Neutrophil (primary cell): Measurements from ENCODE around the gene AQP6.

Experiments used
- H3K27ac ChIP-seq: fragments of 200-600 bp; sonication (generic); 2 replicates; pipeline ENCODE4 v1.5.1; 2016; ENCODE audit warnings: mild to moderate bottlenecking, moderate library complexity
- H3K27me3 ChIP-seq: fragments of 200-600 bp; sonication (generic); 2 replicates; pipeline ENCODE4 v1.6.0; 2016; ENCODE audit warnings: mild to moderate bottlenecking
- H3K36me3 ChIP-seq: fragments of 200-600 bp; sonication (generic); 2 replicates; pipeline ENCODE4 v1.5.1; 2017
- H3K4me1 ChIP-seq, 2 experiments: fragments of 200-600 bp in 1 of 2; sonication (generic) in 1 of 2; 1 replicate in 1 of 2; 2 replicates in 1 of 2; pipeline versions ENCODE4 v1.5.1 to v1.6.1; 2013 to 2016; ENCODE audit warnings: low read depth in 1 of 2, low read length in 1 of 2, mild to moderate bottlenecking in 1 of 2, moderate library complexity in 1 of 2; ENCODE audit not compliant: control insufficient read depth in 1 of 2, insufficient read depth in 1 of 2
- H3K4me3 ChIP-seq, 2 experiments: fragments of 200-600 bp in 1 of 2; sonication (generic) in 1 of 2; 1 replicate in 1 of 2; 2 replicates in 1 of 2; pipeline ENCODE4 v1.5.1; 2013 to 2016; ENCODE audit warnings: low read depth in 1 of 2, low read length in 1 of 2, mild to moderate bottlenecking in 1 of 2, moderate library complexity in 1 of 2
- H3K9me3 ChIP-seq: fragments of 200-600 bp; sonication (generic); 2 replicates; pipeline ENCODE4 v1.5.1; 2016
- TF ChIP-seq, protein P1 (sequence below): fragments of 200-600 bp; sonication (generic); IDR thresholded peaks from 2 replicates; pipeline ENCODE4 v1.5.1; 2016; ENCODE audit warnings: antibody characterized with exemption

Gene AQP6

DNA sequence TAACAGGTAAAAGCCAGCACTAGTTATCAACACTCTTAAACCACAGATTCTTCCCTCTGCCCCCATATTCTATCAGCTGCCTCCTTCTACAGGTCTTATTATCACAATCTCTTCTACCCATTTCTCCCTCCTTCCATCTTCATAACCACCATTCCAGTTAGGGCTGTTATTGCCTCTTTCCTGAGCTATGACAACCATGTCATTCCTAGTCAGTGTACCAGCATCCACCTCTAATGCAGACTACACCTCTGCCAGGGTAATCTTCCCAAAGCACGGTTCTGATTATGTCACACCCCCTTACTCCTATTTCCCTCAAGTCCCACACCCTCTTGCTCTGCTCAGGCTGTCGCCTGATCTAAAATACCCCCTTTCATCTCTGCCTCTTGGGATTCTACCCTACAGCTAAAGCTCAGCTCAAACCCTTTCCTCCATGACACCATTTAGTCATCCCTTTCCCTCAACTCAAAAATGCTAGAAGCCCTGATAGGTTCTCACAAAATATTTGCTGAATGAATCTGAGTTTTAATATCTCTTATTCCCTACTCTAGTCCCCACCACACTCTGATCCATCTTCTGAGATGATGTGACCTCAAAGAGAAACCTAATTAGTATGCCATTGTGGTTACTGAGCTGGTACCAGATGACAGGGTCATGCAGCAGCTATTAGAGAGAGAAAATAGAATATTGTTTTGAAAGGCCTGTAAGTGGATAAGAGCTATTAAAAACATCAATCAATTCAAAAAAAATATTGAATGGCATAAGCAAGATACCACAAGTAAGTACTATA is 40.8 kb downstream of the AQP6 start:
- Histone ChIP-seq H3K9me3 (no peaks in the 10 kb centered on the region), H3K27ac (no peak overlapping the region)

GRCh38 chr12:50014342-50014741 is 41.6 kb downstream of the AQP6 start:
- Histone ChIP-seq H3K27ac (no peak overlapping the region), H3K36me3 (peaks cover 7% of the 10 kb centered on the region), H3K27me3 (no peaks in the 10 kb centered on the region), H3K9me3 (no peaks in the 10 kb centered on the region), H3K4me3 (no peak overlapping the region), H3K4me1 (peaks cover 3 to 8% of the 10 kb centered on the region in 2 experiments)
- TF ChIP-seq, protein P1, sequence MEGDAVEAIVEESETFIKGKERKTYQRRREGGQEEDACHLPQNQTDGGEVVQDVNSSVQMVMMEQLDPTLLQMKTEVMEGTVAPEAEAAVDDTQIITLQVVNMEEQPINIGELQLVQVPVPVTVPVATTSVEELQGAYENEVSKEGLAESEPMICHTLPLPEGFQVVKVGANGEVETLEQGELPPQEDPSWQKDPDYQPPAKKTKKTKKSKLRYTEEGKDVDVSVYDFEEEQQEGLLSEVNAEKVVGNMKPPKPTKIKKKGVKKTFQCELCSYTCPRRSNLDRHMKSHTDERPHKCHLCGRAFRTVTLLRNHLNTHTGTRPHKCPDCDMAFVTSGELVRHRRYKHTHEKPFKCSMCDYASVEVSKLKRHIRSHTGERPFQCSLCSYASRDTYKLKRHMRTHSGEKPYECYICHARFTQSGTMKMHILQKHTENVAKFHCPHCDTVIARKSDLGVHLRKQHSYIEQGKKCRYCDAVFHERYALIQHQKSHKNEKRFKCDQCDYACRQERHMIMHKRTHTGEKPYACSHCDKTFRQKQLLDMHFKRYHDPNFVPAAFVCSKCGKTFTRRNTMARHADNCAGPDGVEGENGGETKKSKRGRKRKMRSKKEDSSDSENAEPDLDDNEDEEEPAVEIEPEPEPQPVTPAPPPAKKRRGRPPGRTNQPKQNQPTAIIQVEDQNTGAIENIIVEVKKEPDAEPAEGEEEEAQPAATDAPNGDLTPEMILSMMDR: no peak

More for the DNA sequence above, 40.8 kb downstream of the AQP6 start:
- Histone ChIP-seq H3K4me1 (peaks cover 3 to 8% of the 10 kb centered on the region in 2 experiments), H3K4me3 (no peak overlapping the region), H3K27me3 (no peaks in the 10 kb centered on the region), H3K36me3 (peaks cover 7% of the 10 kb centered on the region)
- TF ChIP-seq, protein P1: no peak

- H3K36me3 ChIP-seq: peaks cover 7% of the 10 kb centered on the region
- H3K9me3 ChIP-seq: no peaks in the 10 kb centered on the region
- H3K27ac ChIP-seq: peak overlapping the region; percentile 48
- no peak overlapping the region for H3K4me3 ChIP-seq
- peaks cover 3 to 8% of the 10 kb centered on the region in 2 experiments for H3K4me1 ChIP-seq
- TF ChIP-seq, protein P1: no peak
- H3K27me3 ChIP-seq: no peaks in the 10 kb centered on the region
These were observed 44.0 kb downstream of the AQP6 start for GRCh38 chr12:50016501-50017475.

- Histone ChIP-seq H3K27ac (peak overlapping the region; percentile 48), H3K27me3 (no peaks in the 10 kb centered on the region), H3K9me3 (no peaks in the 10 kb centered on the region), H3K36me3 (peaks cover 7% of the 10 kb centered on the region), H3K4me1 (peaks cover 3 to 8% of the 10 kb centered on the region in 2 experiments), H3K4me3 (no peak overlapping the region)
- TF ChIP-seq, protein P1: no peak
These were observed 44.9 kb downstream of the AQP6 start for GRCh38 chr12:50017641-50018040.

GRCh38 chr12:50018154-50018553 is 45.4 kb downstream of the AQP6 start:
- no peaks in the 10 kb centered on the region for H3K9me3 ChIP-seq

More at GRCh38 chr12:50018154-50018553, 45.4 kb downstream of the AQP6 start:
- no peak overlapping the region for H3K4me3 ChIP-seq
- peaks cover 7% of the 10 kb centered on the region for H3K36me3 ChIP-seq
- H3K4me1 ChIP-seq: peaks cover 3 to 8% of the 10 kb centered on the region in 2 experiments
- H3K27ac ChIP-seq: no peak overlapping the region
- H3K27me3 ChIP-seq: no peaks in the 10 kb centered on the region
- TF ChIP-seq, protein P1: no peak
